Activated CD4-positive, alpha-beta T cell treated with anti-CD3 and anti-CD28 coated beads, Interleukin-2, amount 50 U/mL, for 24 hours (primary cell): ENCODE measurements around the gene RNF19B.
A peak's percentile ranks its signal among the peaks of the same experiment; 100 is the strongest.
"Not testable (repeated sequence)": the region's sequence is repeated elsewhere in the genome, so short reads cannot be mapped to it uniquely, and the experiment has no call there.

Source experiments
- DNase-seq, 2 donors: peaks; one replicate each; pipeline ENCODE4 v3.0.0-alpha.2; 2020; ENCODE audit warnings: low read depth in 1 of 2, low spot score in 1 of 2

RNF19B gene, protein sequence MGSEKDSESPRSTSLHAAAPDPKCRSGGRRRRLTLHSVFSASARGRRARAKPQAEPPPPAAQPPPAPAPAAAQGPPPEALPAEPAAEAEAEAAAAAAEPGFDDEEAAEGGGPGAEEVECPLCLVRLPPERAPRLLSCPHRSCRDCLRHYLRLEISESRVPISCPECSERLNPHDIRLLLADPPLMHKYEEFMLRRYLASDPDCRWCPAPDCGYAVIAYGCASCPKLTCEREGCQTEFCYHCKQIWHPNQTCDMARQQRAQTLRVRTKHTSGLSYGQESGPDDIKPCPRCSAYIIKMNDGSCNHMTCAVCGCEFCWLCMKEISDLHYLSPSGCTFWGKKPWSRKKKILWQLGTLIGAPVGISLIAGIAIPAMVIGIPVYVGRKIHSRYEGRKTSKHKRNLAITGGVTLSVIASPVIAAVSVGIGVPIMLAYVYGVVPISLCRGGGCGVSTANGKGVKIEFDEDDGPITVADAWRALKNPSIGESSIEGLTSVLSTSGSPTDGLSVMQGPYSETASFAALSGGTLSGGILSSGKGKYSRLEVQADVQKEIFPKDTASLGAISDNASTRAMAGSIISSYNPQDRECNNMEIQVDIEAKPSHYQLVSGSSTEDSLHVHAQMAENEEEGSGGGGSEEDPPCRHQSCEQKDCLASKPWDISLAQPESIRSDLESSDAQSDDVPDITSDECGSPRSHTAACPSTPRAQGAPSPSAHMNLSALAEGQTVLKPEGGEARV

DNA sequence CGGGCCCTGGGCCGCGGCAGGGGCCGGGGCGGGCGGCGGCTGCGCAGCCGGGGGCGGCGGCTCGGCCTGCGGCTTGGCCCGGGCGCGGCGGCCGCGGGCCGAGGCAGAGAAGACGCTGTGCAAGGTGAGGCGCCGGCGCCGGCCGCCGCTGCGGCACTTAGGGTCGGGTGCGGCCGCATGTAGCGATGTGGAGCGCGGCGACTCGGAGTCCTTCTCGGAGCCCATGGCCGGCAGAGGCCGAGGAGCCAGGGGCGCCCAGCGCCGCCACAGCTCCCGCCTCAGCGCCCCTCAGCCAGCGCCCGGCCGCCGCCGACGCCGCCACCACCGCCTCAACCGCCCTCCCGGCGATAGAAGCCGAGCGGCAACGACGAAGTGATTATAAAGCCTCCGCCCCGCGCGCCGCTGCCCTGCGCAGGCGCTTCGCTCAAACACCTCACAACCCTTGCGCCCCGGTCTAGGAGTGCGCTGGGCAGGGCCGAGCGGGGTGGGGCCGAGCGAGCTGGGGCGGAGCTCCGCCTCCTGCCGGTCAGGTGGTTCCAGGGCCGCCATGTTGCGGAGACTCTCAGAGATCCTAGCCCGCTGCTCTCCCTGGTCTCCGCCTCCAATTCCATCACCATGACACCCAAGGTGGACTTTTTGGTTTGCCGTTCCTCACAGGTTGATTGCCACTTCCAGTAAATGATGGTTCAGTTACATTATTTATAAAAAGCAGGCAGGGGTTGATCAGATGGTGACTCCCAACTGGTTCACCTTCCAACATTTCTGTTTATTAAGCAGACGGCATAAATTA, at the start of gene RNF19B:
Gene RNF19B (minus strand): TSS at position 349 of the 790 bp plus-strand sequence. CDS start 124 bp downstream, at position 225.
- DNase-seq = peak; percentile 86 to 92

DNA sequence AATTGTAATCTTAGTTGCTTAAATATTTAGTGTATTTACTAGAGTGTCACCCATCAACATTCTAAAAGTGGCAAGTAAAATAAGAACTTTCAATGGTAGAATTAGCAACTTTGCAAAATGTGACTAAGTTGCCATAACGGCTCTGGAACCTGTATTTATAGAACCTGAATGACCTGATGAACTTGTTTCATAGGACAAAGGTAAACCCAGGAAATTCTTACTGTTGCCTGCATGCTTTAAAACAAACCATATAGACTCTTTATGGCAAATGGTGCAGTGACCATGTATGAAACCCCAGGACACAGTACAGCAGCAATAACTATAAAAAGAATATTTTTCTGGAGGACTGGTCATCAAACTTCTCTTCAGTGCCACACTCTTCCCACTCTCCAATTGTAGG, 49.2 kb upstream of the RNF19B start:
- DNase-seq = no peak

DNA sequence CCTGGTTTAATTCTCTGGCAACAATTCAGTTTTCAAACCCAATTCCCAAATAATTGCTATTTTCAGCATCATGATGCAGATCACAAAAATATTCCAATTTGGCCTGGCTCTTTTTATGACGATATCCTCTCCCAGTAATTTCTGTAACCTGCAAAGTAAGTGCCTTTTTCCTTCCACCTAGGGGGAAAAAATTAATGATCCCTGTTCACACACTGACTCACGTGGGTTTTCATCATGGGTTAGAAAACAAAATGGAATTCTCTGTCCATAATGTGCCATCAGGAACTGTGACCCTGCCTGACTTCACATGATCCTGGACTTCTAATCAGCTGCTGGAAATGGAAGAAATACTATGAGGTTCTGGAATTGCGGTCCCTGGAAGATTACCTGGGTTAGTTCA, 47.6 kb upstream of the RNF19B start:
- no peak for DNase-seq

DNA sequence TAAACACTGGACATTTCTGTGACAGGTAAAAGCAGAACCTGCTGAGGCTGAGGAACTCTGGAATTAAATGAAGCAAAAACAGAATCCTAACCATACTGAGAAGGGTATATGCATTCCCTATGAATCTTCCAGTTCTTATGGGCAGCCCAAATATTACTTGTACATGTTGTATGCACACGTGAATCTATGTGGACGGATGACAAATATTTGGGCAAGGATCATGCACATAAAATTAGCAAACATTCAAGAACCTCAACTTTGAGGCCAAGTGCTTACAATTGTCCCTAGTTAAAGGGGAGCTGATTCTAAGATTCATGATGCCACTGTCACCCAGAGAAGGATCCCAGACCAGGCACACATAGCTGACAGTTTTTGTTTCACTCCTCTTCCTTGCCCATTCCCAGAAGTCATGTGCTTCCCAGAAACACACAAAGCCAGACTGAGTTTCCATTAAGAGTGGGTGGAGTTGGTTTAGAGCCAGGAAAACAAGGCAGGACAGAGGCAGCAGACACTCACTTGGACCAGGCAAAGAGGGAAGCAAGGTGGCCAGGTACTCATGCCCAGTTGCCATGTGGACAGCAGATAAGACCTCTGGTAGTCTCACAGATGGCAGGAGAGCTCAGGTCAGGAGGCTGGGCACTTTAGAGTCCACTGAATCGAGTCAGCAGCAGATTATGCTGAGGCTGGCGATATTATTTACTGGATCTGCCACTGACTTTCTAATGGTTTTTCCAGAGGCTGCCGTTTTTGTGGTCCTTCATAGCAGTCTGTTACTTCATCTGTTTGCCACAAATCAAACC, 46.5 kb upstream of the RNF19B start:
- no peak for DNase-seq

GRCh38 chr1:33009561-33009960, 45.0 kb upstream of the RNF19B start:
- no peak for DNase-seq

DNA sequence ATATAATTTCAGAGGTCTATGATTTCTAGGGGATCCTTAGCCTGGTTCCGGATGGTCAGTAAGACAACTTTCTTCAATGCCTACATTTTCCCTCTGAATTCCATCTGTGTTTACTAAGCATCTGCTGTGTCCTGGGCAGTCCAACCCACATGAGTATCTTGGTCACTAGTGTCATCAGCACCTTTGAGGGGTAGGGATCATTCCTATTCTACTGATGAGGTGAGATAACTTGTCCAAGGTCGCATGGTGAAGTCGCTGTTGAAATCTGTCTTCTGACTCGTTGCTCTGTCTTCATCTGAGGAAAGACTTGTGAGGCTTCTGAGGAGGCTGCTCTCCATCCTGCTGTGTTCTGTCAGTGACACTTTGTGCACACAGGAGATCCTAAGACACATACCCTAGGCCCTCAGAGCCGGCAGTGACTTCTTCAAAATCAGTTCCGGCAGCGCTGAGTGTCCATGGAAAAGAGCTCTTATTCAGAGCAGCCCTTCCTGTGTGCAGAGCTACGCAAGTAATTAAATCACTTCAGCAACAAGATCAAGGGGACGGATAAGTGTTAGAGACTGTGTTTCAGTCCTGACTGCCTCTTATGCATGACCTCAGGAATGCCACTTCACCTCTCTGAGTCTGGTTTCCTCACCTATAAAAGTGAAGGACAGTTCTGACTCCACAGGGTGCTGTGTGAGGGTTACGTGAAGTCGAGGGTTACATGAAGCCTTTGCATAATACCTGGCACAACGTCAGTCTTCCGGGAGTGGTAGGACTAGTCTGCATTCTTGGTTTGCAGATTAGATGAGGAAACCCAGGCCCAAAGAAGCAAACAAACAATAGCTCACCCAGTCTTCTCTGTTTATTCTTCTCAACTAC, 43.7 kb upstream of the RNF19B start:
- DNase-seq = no peak

GRCh38 chr1:33007190-33008050, 42.8 kb upstream of the RNF19B start:
- no peak for DNase-seq

DNA sequence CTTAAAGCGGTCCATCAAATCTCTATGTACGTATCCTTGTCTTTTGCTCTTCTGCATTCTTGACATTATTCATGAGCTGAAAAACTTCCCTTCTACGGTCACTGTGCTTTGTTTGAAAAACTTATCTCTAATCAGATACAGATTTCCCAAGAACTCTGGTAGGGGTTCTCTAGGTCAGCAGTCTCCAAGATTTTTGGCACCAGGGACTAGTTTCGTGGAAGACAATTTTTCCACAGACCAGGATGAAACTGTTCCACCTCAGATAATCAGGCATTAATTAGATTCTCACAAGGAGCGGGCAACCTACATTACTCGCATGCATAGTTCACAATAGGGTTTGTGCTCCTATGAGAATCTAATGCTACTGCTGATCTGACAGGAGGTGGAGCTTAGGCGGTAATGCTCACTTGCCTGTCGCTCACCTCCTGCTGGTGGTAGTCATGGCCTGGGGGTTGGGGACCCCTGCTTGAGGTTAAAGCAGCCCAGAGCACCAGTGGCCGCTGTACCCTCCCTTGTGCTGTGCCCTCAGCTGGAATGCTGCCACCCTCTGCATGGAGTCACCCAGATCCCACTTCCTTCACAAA, 41.3 kb upstream of the RNF19B start:
- no peak for DNase-seq

DNA sequence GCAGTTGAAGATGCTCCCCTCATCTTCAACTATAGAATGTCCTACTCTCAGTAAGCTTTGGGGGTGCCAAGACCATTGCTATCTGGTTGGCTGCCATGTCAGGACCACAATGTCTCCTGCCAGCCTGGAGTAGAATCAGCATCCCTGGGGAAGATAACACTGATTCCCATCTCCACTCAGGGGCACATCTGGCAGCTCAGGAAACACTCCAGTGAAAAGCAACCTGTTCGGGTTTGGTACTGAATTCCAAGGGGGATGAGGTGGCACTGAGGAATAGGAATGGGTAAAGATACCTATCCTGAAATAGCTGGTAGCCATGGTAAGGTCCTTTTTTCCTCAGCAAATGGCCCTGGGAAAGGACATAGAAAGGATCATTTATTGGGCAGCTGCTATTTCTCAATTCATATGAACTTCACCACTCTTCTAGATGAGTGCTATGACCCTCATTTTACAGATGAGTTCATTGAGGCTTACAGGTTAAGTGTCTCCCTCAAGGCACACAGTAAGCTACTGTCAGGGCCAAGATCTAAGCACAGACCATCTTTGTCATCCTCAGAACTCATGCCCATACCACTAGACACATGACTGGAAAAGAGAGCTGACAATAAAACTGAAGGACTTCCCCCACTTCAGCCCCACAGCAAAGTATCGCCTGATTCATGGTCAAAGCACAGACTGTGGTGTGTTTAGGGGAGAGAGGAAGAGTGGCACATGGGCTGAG, 40.7 kb upstream of the RNF19B start:
- DNase-seq = no peak

DNA sequence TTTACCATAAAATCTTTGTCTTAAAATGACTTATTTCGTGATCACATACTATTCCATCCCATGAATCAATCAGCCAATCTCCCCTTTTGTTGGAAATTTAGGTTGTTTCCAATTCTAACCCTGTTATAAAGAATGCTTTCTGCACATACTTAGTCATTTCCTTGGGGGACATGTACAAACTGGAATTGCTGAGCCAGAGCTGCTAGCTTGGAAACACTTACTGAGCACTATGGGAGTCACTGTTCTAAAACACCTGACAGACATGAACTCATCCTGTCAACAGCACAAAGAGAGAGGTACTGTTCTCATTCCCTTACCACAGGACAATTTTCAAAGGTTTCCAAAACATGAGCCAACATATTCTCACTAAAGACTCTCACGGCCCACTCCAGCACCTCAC, 40.0 kb upstream of the RNF19B start:
- DNase-seq = no peak

DNA sequence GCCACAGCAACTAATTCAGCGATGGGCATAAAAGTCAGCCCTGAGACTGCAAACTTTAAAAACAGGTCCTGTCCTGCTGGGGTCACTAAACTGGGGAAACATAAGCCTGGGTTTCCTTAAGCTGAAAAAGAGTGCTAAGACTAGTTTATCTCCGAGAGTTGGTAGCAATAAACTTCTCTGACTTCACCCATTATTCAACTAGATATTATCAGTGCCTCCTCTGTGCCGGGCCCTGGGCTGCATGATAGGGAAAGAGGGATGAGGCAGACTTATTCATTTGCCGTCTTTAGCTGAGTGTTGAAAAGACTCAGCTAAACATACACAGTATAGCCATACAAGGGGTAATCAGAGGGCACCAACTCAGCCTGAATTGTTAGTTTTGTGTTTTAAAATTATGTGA, 39.0 kb upstream of the RNF19B start:
- DNase-seq = no peak

- DNase-seq = no peak
Observed at GRCh38 chr1:33002006-33002405, 37.4 kb upstream of the RNF19B start.

GRCh38 chr1:33001282-33001681, 36.7 kb upstream of the RNF19B start:
- DNase-seq = no peak

DNA sequence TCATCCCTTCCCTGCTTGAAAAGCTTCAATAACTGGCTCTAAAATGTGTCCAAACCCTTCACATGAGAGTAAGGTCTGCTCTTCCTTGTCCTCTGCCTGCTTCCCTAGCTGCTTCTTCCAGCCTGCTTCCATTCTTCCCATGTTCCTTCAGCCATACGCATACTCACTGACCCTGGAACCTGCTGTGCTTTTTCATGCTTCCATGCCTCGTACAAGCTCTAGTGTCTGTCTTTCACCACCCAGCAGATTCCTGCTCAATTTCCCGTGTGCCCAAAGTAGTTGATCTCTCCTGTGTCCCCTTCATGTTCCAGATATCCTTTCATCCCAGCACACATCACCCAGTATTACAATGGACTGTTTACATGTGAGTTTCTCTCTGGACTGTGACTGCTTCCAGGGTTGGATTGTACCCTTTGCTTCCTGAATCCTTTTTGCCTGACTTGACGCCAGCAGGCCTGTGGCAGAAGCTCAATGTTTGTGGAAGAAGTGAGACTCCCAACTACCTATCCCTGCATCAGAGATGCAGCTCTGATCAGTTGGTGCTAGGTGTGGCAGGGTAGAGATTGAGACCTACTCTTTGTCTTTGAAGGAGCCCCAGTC, 35.9 kb upstream of the RNF19B start:
- DNase-seq = no peak

GRCh38 chr1:32998997-32999396, 34.4 kb upstream of the RNF19B start:
- no peak for DNase-seq

DNA sequence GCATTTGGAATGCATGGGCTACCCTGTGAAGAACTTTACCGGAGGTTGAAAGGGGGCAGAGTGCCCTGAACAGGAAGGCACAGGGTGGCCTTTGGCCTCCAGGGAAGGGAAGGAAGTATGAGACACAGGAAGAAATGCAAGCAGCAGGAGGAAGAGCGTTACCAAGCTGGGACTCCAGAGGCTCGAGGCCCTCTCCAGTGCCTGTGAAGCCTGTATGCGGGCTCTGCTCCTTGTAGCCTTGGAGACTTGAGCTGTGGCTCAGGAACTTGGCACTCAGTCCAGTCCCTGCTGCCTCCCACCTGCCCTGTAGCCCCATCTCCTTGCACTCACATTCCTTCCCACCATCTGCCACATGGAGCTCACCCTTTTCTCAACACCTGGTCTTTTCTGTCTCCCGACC, 33.5 kb upstream of the RNF19B start:
- no peak for DNase-seq

- DNase-seq = no peak
Observed at GRCh38 chr1:32997381-32997891, 32.8 kb upstream of the RNF19B start.

GRCh38 chr1:32993324-32993636, 28.7 kb upstream of the RNF19B start:
- DNase-seq = not testable (repeated sequence)
